ENCODE results near the gene CRIP1. TPM values are rescaled to one million over a fixed set of nuclear protein-coding genes. Genes with fewer than 3 reads are reported as not detected.

CRIP1 gene
- total RNA-seq, 8 experiments from 2014 or later = 3.3 to 14.5 (median 5.1) TPM

DNA sequence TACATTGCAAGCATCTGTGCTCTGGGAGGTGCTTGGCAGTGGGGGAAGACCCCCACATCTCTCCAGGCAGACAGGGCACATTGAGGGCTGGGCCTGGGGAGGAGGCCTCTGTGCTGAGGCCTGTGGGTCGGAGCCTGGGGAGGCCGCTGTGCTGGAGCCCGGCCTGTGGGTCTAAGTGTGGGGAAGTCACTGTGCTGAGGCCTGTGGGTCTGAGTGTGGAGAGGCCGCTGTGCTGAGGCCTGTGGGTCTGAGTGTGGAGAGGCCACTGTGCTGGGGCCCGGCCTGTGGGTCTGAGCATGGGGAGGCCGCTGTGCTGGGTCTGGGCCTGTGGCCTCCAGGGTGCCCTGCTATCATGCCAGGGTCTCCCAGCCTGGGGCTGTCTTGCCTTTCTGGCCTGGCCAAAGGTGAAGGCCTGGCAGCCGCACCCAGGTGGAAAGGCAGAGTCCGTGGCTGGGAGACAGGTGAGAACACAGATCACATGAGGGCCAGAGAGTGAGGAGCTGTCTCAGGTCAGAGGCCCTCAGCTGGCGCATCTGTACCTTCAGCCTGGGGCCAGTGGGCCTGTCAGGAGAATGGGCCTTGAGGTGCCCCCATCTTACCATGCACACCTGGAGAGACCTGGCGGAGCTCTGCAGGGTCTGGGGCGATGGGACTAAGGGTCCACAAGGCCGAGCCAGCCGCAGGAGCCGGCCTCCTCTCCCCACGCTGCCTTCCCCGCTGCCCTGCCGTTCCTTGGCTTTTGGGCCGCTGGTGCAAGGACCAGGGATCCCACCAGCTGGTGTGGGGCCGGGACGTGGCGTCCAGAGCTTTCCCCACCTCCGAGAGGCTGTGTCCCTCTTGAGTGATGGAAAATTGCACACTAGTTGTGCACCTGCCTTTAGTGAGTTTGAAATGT is 30.7 kb upstream of the CRIP1 start:
- no peak overlapping the region for H3K4me3 ChIP-seq
- no peak for ATAC-seq (replicated peaks in 6 of 8)
- 74 to 100% (median 93%) methylated on average over 2 to 4 of the region's 22 CpGs; no CpG with 5 or more reads in 5 of the 10 experiments for WGBS, 10 experiments
- H3K27ac ChIP-seq = no peak overlapping the region
- in situ Hi-C loops (cut with MboI; ENCODE audit: low pct_unique_long_range_greater_than_20kb in 2 of 9, low sequenced_read_pairs in 9 of 9, unreplicated experiment in 9 of 9) = no loop called here
- no peaks in the 10 kb centered on the region for H3K4me1 ChIP-seq (replicated peaks in 1 of 2)

DNA sequence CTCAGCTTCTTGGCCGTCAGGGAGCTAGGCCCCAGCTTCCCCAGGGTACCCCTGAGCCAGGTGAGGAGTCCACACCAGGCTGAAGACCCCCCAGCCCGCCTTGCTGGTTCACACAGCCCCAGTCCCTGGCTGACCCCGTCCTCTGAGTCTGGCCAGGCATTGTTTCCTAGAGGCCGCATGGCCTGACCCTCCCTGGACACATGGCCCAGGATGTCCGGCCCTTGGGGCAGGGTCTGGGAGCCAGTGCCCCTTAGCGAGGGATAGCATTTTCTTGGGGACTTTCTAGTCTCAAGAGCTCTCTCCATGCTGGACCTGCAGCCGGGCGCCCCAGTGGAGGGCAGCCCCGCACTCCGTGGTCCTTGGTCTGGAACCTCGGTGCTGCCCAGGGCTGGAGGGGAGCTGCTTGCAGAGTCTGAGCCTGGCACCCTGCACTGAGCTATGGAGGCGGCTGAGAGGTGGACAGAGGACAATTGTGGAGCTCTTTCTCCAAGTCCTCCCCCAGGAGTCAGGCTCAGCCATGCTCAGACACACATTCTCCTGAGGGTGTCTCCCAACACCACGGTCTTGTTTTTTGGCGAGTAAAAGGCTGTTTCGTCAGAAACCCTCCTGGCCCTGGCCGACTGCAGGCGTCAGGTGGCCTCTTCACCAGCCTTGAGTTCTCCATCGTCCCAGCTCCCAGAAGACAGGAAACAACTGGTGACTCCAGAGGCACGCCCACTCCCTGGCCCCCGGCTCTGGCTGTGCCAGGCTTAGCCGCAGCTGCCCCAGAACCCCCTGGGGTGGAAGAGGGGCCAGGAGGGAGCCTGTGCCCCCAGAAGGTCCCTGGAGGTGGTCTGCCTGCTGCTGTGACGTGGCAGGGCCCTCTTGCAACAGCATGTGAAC is 29.7 kb upstream of the CRIP1 start:
- in situ Hi-C loops (cut with MboI; ENCODE audit: low pct_unique_long_range_greater_than_20kb in 2 of 9, low sequenced_read_pairs in 9 of 9, unreplicated experiment in 9 of 9) = no loop called here
- WGBS, 10 experiments = 80 to 100% (median 91%) methylated on average over 1 to 12 of the region's 22 CpGs; no CpG with 5 or more reads in 5 of the 10 experiments
- no peaks in the 10 kb centered on the region for H3K4me1 ChIP-seq (replicated peaks in 1 of 2)
- H3K27ac ChIP-seq = no peak overlapping the region
- no peak overlapping the region for H3K4me3 ChIP-seq
- no peak for ATAC-seq (replicated peaks in 6 of 8)

DNA sequence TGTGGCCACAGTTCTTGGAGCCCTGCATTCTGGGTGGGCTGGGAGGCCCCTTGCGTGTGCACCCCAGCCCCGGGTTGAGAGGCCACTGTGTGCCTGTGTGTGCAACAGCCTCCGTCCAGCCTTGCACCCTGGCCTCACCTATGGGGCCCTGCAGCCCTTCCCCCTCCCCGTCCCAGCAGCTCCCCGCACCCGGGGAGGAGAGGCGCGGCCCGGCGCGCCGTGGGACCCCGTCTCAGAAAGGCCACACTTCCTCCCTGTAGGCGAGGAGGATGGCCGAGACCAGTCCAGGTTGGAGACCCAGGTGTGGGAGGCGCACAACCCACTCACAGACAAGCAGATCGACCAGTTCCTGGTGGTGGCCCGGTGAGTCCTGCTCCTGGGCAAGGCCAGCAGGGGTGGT is 28.7 kb upstream of the CRIP1 start:
- no peaks in the 10 kb centered on the region for H3K4me1 ChIP-seq (replicated peaks in 1 of 2)
- in situ Hi-C loops (cut with MboI; ENCODE audit: low pct_unique_long_range_greater_than_20kb in 2 of 9, low sequenced_read_pairs in 9 of 9, unreplicated experiment in 9 of 9) = no loop called here
- no peak overlapping the region for H3K27ac ChIP-seq
- 60 to 100% methylated on average over 1 to 2 of the region's 18 CpGs; no CpG with 5 or more reads in 8 of the 10 experiments for WGBS, 10 experiments
- no peak overlapping the region for H3K4me3 ChIP-seq
- no peak for ATAC-seq (replicated peaks in 6 of 8)

DNA sequence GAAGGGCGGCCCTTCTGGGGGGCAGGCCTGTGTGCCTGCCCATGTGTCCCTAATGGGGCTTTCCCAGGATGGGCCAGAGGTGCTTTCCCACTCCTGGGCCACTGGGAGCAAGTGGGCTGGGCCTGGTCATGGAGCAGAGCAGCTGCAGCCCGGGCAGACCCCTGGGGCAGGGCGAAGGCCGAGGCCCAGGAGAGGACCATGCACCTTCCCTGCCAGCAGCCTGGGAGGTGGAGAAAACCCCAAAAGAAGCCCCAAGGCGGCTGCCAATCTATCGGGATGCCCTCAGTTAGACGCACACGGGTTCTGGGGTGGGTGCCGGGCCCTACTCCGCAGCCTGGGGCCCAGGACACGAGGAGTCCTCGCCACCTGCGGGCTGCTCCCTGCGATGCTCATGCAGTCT is 28.1 kb upstream of the CRIP1 start:
- Histone ChIP-seq H3K4me3 (no peak overlapping the region), H3K4me1 (replicated peaks in 1 of 2) (no peaks in the 10 kb centered on the region), H3K27ac (no peak overlapping the region)
- WGBS, 10 experiments = 80 to 100% methylated on average over 1 of the region's 14 CpGs; no CpG with 5 or more reads in 8 of the 10 experiments
- no peak for ATAC-seq (replicated peaks in 6 of 8)
- in situ Hi-C loops (cut with MboI; ENCODE audit: low pct_unique_long_range_greater_than_20kb in 2 of 9, low sequenced_read_pairs in 9 of 9, unreplicated experiment in 9 of 9) = no loop called here

DNA sequence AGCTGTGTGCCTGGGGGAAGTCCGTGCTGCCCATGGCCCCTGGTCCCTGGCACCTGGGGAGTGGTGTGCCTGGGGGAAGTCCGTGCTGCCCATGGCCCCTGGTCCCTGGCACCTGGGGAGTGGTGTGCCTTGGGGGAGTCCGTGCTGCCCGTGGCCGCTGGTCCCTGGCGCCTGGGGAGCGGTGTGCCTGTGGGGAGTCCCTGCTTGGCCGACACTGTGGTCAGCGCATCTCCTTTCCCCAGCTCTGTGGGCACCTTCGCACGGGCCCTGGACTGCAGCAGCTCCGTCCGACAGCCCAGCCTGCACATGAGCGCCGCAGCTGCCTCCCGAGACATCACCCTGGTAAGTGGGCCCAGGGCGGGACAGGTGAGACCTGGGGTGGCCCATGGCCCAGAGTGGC is 26.6 kb upstream of the CRIP1 start:
- in situ Hi-C loops (cut with MboI; ENCODE audit: low pct_unique_long_range_greater_than_20kb in 2 of 9, low sequenced_read_pairs in 9 of 9, unreplicated experiment in 9 of 9) = no loop called here
- H3K4me3 ChIP-seq = no peak overlapping the region
- no peaks in the 10 kb centered on the region for H3K4me1 ChIP-seq (replicated peaks in 1 of 2)
- H3K27ac ChIP-seq = no peak overlapping the region
- 80% methylated on average over 2 of the region's 17 CpGs; no CpG with 5 or more reads in 9 of the 10 experiments for WGBS, 10 experiments
- ATAC-seq (replicated peaks in 6 of 8) = no peak

DNA sequence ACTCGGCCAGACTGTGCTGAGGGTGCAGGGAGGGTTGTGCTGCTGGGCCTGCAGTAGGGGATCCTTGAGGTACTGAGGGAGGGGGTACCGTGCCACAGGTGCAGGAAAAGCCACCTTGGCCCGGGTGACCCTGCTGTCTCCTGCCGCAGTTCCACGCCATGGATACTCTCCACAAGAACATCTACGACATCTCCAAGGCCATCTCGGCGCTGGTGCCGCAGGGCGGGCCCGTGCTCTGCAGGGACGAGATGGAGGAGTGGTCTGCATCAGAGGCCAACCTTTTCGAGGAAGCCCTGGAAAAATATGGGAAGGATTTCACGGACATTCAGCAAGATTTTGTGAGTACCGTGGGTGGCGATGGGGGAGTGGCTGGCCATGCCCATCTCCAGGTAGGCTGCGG is 26.1 kb upstream of the CRIP1 start:
- no peak overlapping the region for H3K27ac ChIP-seq
- in situ Hi-C loops (cut with MboI; ENCODE audit: low pct_unique_long_range_greater_than_20kb in 2 of 9, low sequenced_read_pairs in 9 of 9, unreplicated experiment in 9 of 9) = no loop called here
- H3K4me1 ChIP-seq (replicated peaks in 1 of 2) = no peaks in the 10 kb centered on the region
- no peak for ATAC-seq (replicated peaks in 6 of 8)
- no peak overlapping the region for H3K4me3 ChIP-seq
- 89 to 100% (median 98%) methylated on average over 2 to 12 of the region's 17 CpGs; no CpG with 5 or more reads in 5 of the 10 experiments for WGBS, 10 experiments

DNA sequence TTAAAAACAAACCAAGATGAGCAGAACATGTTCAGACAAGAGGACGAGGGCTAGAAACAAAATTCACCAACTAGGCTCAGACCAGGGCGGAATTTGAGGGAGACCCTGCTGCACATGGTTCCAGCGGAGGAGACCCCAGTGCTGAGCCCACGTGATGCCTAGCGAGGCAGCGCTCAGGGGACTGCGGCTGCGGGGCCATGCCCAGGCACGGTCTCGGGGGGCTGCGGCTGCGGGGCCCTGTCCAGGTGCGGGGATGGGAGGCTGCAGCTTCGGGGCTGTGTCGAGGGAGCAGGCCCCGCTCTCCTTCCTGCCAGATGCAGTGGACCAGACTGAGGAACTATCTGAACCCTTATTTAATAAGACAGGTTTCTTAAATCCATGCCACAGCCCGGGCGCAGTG is 24.8 kb upstream of the CRIP1 start:
- 80 to 100% (median 92%) methylated on average over 1 to 5 of the region's 18 CpGs; no CpG with 5 or more reads in 6 of the 10 experiments for WGBS, 10 experiments
- in situ Hi-C loops (cut with MboI; ENCODE audit: low pct_unique_long_range_greater_than_20kb in 2 of 9, low sequenced_read_pairs in 9 of 9, unreplicated experiment in 9 of 9) = no loop called here
- Histone ChIP-seq H3K4me3 (no peak overlapping the region), H3K4me1 (replicated peaks in 1 of 2) (no peaks in the 10 kb centered on the region), H3K27ac (no peak overlapping the region)
- no peak for ATAC-seq (replicated peaks in 6 of 8)

DNA sequence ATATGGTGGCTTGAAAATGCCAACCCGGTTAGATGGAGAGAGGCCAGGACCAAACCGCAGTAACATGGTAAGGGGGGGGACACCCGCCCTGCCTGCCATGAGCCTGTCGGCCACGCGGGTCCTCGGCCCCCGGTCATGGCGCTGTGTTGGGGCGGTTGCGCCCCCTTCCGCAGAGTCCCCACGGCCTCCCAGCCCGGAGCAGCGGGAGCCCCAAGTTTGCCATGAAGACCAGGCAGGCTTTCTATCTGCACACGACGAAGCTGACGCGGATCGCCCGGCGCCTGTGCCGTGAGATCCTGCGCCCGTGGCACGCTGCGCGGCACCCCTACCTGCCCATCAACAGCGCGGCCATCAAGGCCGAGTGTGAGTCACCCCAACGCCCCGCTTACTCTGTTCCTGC is 22.2 kb upstream of the CRIP1 start:
- WGBS, 10 experiments = 50 to 100% (median 98%) methylated on average over 2 to 14 of the region's 33 CpGs; no CpG with 5 or more reads in 6 of the 10 experiments
- H3K4me1 ChIP-seq (replicated peaks in 1 of 2) = no peaks in the 10 kb centered on the region
- ATAC-seq (replicated peaks in 6 of 8) = no peak
- H3K27ac ChIP-seq = no peak overlapping the region
- no peak overlapping the region for H3K4me3 ChIP-seq
- in situ Hi-C loops (cut with MboI; ENCODE audit: low pct_unique_long_range_greater_than_20kb in 2 of 9, low sequenced_read_pairs in 9 of 9, unreplicated experiment in 9 of 9) = no loop called here

DNA sequence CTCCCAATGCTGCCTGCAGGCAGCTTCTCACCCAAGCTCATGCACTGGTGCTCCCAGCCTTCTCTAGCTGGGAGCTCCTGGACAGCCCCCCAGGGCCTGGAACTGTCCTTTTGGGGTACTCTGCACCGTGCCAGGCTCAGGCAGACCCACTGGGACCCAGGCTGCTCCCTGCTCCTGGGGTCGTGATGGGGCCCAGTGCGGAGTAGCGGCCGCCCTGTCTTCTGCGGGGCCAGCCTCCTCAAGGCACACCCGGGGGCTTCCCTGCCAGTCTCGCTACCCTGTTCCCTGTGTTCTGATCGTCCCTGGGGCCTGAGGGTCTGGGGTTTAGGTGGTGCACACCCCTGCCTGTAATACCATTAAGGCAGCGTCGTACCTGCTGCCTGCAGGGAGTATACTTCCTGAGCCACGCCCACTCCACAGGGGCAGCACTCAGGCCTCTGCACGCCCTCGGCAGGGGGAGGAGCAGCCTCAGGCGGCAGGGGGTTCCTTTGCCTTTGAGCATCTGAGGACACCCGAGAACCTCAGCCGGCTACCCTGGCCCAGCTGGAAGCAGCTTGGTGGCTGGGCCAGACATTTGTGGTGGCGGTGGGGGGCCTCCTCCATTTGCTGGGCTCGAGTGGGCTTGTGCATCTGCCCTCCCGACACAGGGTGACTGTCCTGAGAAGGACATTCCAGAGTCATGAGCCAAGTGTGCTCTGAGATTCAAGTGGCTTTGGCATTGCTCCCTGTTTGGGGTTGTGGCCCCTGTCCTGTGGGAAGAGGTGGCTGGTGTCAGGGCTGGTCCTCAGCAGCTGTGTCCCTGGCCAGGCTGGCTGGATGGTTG is 21.3 kb upstream of the CRIP1 start:
- 47 to 81% (median 71%) methylated on average over 2 to 7 of the region's 20 CpGs; no CpG with 5 or more reads in 6 of the 10 experiments for WGBS, 10 experiments
- in situ Hi-C loops (cut with MboI; ENCODE audit: low pct_unique_long_range_greater_than_20kb in 2 of 9, low sequenced_read_pairs in 9 of 9, unreplicated experiment in 9 of 9) = no loop called here
- peaks cover under 1 to 2% of the 10 kb centered on the region in 2 donors for H3K4me1 ChIP-seq (replicated peaks in 1 of 2)
- no peak overlapping the region for H3K27ac ChIP-seq
- no peak overlapping the region for H3K4me3 ChIP-seq
- no peak for ATAC-seq (replicated peaks in 6 of 8)

DNA sequence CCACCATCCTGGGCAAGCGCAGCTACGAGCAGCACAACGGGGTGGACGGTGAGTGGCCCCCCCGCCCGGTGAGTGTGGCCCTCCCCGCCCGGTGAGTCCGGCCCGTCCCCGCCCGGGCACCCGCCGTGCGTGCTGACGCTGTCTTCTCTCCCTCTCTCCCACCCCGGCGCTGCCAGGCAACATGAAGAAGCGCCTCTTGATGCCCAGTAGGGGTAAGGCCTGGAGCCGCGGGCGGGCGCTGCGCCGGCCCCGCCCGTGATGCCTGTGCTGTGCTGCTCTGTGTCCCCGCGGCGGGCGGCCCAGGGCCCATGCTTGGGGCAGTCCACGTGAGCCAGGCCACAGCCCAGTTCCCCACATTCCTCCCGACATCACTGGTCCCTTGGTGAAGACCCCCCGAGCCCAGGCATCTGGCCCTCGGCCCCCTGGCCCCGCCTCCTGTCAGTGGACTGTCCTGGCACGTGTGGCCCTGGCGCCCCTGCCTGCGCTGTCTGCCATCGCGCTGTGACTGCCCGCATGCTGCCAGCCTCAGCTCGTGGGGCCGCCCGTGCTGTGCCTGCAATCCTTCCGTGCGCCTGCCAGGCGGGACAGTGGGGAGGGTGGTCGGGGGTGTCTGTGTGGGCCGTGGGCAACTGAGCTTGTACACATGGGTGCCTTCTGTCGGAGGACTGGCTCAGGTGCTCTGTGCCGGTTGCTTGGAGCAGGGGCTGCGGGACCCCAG is 20.0 kb upstream of the CRIP1 start:
- Histone ChIP-seq H3K4me1 (replicated peaks in 1 of 2) (peaks cover 13 to 15% of the 10 kb centered on the region in 2 donors), H3K4me3 (no peak overlapping the region), H3K27ac (no peak overlapping the region)
- no peak for ATAC-seq (replicated peaks in 6 of 8)
- in situ Hi-C loops (cut with MboI; ENCODE audit: low pct_unique_long_range_greater_than_20kb in 2 of 9, low sequenced_read_pairs in 9 of 9, unreplicated experiment in 9 of 9) = no loop called here
- 80 to 100% (median 97%) methylated on average over 1 to 7 of the region's 53 CpGs; no CpG with 5 or more reads in 7 of the 10 experiments for WGBS, 10 experiments

DNA sequence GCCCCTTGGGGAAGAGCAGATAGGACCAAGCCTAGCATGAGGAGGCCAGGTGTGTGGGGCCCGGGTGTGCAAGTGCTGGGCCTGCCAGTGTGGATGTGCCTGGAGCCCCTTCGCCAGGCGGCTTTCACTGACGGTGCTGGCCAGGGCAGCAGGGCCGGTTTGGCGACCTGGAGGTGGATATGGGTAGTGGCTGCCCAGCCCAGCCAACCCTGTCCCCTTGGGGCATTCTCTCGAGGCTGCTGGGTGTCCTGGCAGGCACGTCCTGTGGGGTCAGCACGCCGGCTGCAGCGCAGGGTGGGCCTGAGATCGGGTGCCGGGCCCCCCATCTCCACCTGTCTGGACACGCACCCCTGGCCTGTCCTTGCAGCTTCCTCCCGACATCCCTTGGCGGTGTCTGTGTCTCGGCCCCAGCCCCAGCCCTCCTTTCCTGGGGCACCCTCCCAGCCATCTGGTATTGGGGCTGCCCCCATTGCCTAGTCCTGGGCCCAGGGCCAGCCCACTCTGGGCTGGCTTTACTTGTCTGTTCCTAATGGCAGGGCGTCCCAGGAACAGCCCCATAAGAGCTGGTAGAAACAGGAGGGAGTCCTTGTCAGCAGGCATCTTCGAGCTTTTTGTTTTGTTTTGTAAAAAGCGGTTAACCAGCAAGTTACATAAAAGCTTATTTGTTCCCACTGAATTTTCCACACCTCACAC is 19.3 kb upstream of the CRIP1 start:
- no peak overlapping the region for H3K27ac ChIP-seq
- no peak overlapping the region for H3K4me3 ChIP-seq
- no peak for ATAC-seq (replicated peaks in 6 of 8)
- in situ Hi-C loops (cut with MboI; ENCODE audit: low pct_unique_long_range_greater_than_20kb in 2 of 9, low sequenced_read_pairs in 9 of 9, unreplicated experiment in 9 of 9) = no loop called here
- H3K4me1 ChIP-seq (replicated peaks in 1 of 2) = peaks cover 21 to 22% of the 10 kb centered on the region in 2 donors
- WGBS, 10 experiments = 67 to 93% (median 80%) methylated on average over 1 to 6 of the region's 20 CpGs; no CpG with 5 or more reads in 3 of the 10 experiments
